GM23338 (cell line): ENCODE results near the gene METTL22. TPM values are rescaled to one million over a fixed set of nuclear protein-coding genes. Genes with fewer than 3 reads are reported as not detected.

ENCODE experiments used
- ATAC-seq: fragments of 200-7000 bp; cut with Tn5 transposase; 3 replicates; pipeline ENCODE4 v1.9.1; 2020
- DNase-seq: peaks from one replicate; pipeline ENCODE4 v3.0.0-alpha.2; 2015; ENCODE audit warnings: low spot score
- H2AFZ ChIP-seq: fragments of 200-600 bp; sonication (generic); 2 replicates; pipeline ENCODE4 v1.8.0; 2016; ENCODE audit warnings: antibody characterized with exemption, mild to moderate bottlenecking, moderate library complexity
- H3F3A ChIP-seq: fragments of 200-600 bp; sonication (generic); replicated peaks from 2 replicates; pipeline ENCODE4 v1.8.0; 2017; ENCODE audit warnings: antibody characterized with exemption, mixed run types, low read depth
- H3K27ac ChIP-seq: fragments of 200-600 bp; sonication (generic); 2 replicates; pipeline ENCODE4 v1.6.1; 2016; ENCODE audit warnings: low read depth
- H3K27me3 ChIP-seq: fragments of 200-600 bp; sonication (generic); 2 replicates; pipeline ENCODE4 v1.8.0; 2016; ENCODE audit warnings: mild to moderate bottlenecking, mixed run types, moderate library complexity; ENCODE audit not compliant: insufficient read depth
- H3K36me3 ChIP-seq: fragments of 200-600 bp; sonication (generic); 2 replicates; pipeline ENCODE4 v1.8.0; 2016; ENCODE audit warnings: mild to moderate bottlenecking; ENCODE audit not compliant: insufficient read depth
- H3K4me1 ChIP-seq: fragments of 200-600 bp; sonication (generic); 2 replicates; pipeline ENCODE4 v1.8.0; 2016; ENCODE audit warnings: mild to moderate bottlenecking, moderate library complexity; ENCODE audit not compliant: insufficient read depth
- H3K4me2 ChIP-seq: fragments of 200-600 bp; sonication (generic); 2 replicates; pipeline ENCODE4 v1.7.1; 2017; ENCODE audit warnings: mixed run types
- H3K4me3 ChIP-seq: fragments of 200-600 bp; sonication (generic); 2 replicates; pipeline ENCODE4 v1.6.1; 2016; ENCODE audit warnings: mixed run types
- H3K79me2 ChIP-seq: fragments of 200-600 bp; sonication (generic); replicated peaks from 2 replicates; pipeline ENCODE4 v1.8.0; 2017; ENCODE audit warnings: mild to moderate bottlenecking; ENCODE audit not compliant: insufficient read depth
- H3K9me2 ChIP-seq: fragments of 200-600 bp; sonication (generic); 2 replicates; pipeline ENCODE4 v1.8.0; 2017; ENCODE audit not compliant: insufficient read depth
- H4K20me1 ChIP-seq: fragments of 200-600 bp; sonication (generic); replicated peaks from 2 replicates; pipeline ENCODE4 v1.8.0; 2017; ENCODE audit warnings: mild to moderate bottlenecking; ENCODE audit not compliant: insufficient read depth
- H3K27ac Mint-ChIP-seq: 2 replicates; pipeline ENCODE4 v1.8.0; 2020; ENCODE audit warnings: inconsistent platforms, mild to moderate bottlenecking, moderate library complexity, mixed read lengths
- H3K27me3 Mint-ChIP-seq: 3 replicates; pipeline ENCODE4 v1.8.0; 2022; ENCODE audit warnings: low read depth, mild to moderate bottlenecking, moderate library complexity, mixed read lengths, inconsistent platforms; ENCODE audit not compliant: insufficient read depth, poor library complexity
- H3K36me3 Mint-ChIP-seq: 3 replicates; pipeline ENCODE4 v1.8.0; 2021; ENCODE audit warnings: low read depth, mild to moderate bottlenecking, inconsistent platforms, moderate library complexity, mixed read lengths
- H3K4me1 Mint-ChIP-seq: 3 replicates; pipeline ENCODE4 v1.8.0; 2020; ENCODE audit warnings: mild to moderate bottlenecking, inconsistent platforms, mixed read lengths
- H3K4me3 Mint-ChIP-seq: 3 replicates; pipeline ENCODE4 v1.8.0; 2021; ENCODE audit warnings: moderate library complexity, mild to moderate bottlenecking, inconsistent platforms, mixed read lengths
- H3K9me3 Mint-ChIP-seq: 3 replicates; pipeline ENCODE4 v1.8.0; 2020; ENCODE audit warnings: moderate library complexity, mild to moderate bottlenecking, inconsistent platforms, mixed read lengths
- CREB1 ChIP-seq: fragments of 250-450 bp; sonication (Bioruptor Pico); IDR thresholded peaks from 2 replicates; pipeline ENCODE4 v1.5.0; 2020; ENCODE audit warnings: low read depth, mild to moderate bottlenecking, moderate library complexity
- EZH2 ChIP-seq: fragments of 200-600 bp; sonication (generic); IDR thresholded peaks from one replicate; pipeline ENCODE4 v1.8.0; 2017; ENCODE audit warnings: antibody characterized with exemption, mild to moderate bottlenecking, low read depth; ENCODE audit not compliant: unreplicated experiment
- JUNB ChIP-seq: IDR thresholded peaks from one replicate; pipeline ENCODE4 v1.6.1; 2016; ENCODE audit warnings: antibody characterized with exemption; ENCODE audit not compliant: unreplicated experiment
- NANOG ChIP-seq: IDR thresholded peaks from 2 replicates; pipeline ENCODE4 v1.6.1; 2016; ENCODE audit warnings: antibody characterized with exemption, borderline replicate concordance
- POLR2AphosphoS5 ChIP-seq: IDR thresholded peaks from 2 replicates; pipeline ENCODE4 v1.6.1; 2016; ENCODE audit warnings: antibody characterized with exemption, low read depth
- STAT1 ChIP-seq: IDR thresholded peaks from one replicate; pipeline ENCODE4 v1.6.1; 2016; ENCODE audit warnings: antibody characterized with exemption; ENCODE audit not compliant: unreplicated experiment
- ZNF114 ChIP-seq: fragments of 250-450 bp; sonication (Bioruptor Pico); IDR thresholded peaks from 2 replicates; pipeline ENCODE4 v1.5.0; 2020; ENCODE audit warnings: mild to moderate bottlenecking, moderate library complexity
- ZNF331 ChIP-seq: fragments of 250-450 bp; sonication (Bioruptor Pico); IDR thresholded peaks from 2 replicates; pipeline ENCODE4 v1.5.0; 2020; ENCODE audit warnings: low read depth, mild to moderate bottlenecking, moderate library complexity
- polyA plus RNA-seq: library from polyadenylated mRNA; unstranded; fragments of >200 nt; fragmentation: Nextera tagmentation; extraction: Ambion mirVana; gene quantifications from 2 replicates; pipeline ENCODE4 v1.2.1, GENCODE V29; 2016
- total RNA-seq: library from RNA; depleted of rRNA; stranded (reverse); fragments of >200 nt; shearing (Covaris generic); gene quantifications from 2 replicates; pipeline ENCODE4 v1.2.3, GENCODE V29; 2014
- TF ChIP-seq, protein P1 (sequence below): IDR thresholded peaks from 2 replicates; pipeline ENCODE4 v1.6.1; 2016; ENCODE audit warnings: antibody characterized with exemption
- TF ChIP-seq, protein P2 (sequence below): IDR thresholded peaks from one replicate; pipeline ENCODE4 v1.6.1; 2018; ENCODE audit warnings: antibody characterized with exemption; ENCODE audit not compliant: unreplicated experiment
- TF ChIP-seq, protein P3 (sequence below): fragments of 250-450 bp; sonication (Bioruptor Pico); IDR thresholded peaks from 2 replicates; pipeline ENCODE4 v1.5.0; 2020; ENCODE audit warnings: mild to moderate bottlenecking, moderate library complexity

METTL22 gene
- total and polyA plus RNA-seq, 2 experiments from 2014 or later = 51.4 to 51.8 TPM

DNA sequence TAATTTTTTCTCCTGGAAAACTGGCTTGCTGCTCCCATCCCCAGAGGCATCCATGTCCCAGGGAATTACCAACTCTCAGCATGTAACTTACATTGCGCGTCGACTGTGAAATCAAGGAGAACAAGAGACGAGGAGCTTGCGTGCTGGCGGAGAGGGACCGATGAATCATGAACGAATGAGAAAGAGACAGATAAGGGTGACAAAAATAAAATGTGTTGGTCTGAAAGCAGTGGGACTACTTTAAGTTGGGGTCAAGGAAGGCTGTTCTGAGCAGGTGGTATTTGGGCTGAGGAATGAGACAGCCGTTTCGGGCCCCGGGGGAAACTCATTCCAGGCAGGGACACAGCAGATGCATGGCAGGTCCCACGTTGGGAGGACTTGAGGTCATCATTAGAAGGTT, 75.4 kb downstream of the METTL22 start:
- no peaks in the 10 kb centered on the region for H3F3A ChIP-seq
- no peaks in the 10 kb centered on the region for H3K27me3 ChIP-seq
- H3K9me2 ChIP-seq = no peaks in the 10 kb centered on the region
- no peak overlapping the region for H3K27ac Mint-ChIP-seq
- H3K9me3 Mint-ChIP-seq = no peaks in the 10 kb centered on the region
- no peaks in the 10 kb centered on the region for H3K36me3 ChIP-seq
- no peak overlapping the region for H3K4me3 ChIP-seq
- H4K20me1 ChIP-seq = no peaks in the 10 kb centered on the region
- no peak for TF ChIP-seq JUNB
- TF ChIP-seq NANOG = no peak
- TF ChIP-seq, protein P1, sequence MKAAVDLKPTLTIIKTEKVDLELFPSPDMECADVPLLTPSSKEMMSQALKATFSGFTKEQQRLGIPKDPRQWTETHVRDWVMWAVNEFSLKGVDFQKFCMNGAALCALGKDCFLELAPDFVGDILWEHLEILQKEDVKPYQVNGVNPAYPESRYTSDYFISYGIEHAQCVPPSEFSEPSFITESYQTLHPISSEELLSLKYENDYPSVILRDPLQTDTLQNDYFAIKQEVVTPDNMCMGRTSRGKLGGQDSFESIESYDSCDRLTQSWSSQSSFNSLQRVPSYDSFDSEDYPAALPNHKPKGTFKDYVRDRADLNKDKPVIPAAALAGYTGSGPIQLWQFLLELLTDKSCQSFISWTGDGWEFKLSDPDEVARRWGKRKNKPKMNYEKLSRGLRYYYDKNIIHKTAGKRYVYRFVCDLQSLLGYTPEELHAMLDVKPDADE = no peak
- TF ChIP-seq STAT1 = no peak
- TF ChIP-seq ZNF114 (CRISPR knock-in tag) = no peak
- TF ChIP-seq ZNF331 = no peak
- no peak for TF ChIP-seq EZH2
- no peak for TF ChIP-seq CREB1 (CRISPR knock-in tag)
- TF ChIP-seq POLR2AphosphoS5 = no peak
- TF ChIP-seq, protein P2, sequence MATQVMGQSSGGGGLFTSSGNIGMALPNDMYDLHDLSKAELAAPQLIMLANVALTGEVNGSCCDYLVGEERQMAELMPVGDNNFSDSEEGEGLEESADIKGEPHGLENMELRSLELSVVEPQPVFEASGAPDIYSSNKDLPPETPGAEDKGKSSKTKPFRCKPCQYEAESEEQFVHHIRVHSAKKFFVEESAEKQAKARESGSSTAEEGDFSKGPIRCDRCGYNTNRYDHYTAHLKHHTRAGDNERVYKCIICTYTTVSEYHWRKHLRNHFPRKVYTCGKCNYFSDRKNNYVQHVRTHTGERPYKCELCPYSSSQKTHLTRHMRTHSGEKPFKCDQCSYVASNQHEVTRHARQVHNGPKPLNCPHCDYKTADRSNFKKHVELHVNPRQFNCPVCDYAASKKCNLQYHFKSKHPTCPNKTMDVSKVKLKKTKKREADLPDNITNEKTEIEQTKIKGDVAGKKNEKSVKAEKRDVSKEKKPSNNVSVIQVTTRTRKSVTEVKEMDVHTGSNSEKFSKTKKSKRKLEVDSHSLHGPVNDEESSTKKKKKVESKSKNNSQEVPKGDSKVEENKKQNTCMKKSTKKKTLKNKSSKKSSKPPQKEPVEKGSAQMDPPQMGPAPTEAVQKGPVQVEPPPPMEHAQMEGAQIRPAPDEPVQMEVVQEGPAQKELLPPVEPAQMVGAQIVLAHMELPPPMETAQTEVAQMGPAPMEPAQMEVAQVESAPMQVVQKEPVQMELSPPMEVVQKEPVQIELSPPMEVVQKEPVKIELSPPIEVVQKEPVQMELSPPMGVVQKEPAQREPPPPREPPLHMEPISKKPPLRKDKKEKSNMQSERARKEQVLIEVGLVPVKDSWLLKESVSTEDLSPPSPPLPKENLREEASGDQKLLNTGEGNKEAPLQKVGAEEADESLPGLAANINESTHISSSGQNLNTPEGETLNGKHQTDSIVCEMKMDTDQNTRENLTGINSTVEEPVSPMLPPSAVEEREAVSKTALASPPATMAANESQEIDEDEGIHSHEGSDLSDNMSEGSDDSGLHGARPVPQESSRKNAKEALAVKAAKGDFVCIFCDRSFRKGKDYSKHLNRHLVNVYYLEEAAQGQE = no peak
- TF ChIP-seq, protein P3, sequence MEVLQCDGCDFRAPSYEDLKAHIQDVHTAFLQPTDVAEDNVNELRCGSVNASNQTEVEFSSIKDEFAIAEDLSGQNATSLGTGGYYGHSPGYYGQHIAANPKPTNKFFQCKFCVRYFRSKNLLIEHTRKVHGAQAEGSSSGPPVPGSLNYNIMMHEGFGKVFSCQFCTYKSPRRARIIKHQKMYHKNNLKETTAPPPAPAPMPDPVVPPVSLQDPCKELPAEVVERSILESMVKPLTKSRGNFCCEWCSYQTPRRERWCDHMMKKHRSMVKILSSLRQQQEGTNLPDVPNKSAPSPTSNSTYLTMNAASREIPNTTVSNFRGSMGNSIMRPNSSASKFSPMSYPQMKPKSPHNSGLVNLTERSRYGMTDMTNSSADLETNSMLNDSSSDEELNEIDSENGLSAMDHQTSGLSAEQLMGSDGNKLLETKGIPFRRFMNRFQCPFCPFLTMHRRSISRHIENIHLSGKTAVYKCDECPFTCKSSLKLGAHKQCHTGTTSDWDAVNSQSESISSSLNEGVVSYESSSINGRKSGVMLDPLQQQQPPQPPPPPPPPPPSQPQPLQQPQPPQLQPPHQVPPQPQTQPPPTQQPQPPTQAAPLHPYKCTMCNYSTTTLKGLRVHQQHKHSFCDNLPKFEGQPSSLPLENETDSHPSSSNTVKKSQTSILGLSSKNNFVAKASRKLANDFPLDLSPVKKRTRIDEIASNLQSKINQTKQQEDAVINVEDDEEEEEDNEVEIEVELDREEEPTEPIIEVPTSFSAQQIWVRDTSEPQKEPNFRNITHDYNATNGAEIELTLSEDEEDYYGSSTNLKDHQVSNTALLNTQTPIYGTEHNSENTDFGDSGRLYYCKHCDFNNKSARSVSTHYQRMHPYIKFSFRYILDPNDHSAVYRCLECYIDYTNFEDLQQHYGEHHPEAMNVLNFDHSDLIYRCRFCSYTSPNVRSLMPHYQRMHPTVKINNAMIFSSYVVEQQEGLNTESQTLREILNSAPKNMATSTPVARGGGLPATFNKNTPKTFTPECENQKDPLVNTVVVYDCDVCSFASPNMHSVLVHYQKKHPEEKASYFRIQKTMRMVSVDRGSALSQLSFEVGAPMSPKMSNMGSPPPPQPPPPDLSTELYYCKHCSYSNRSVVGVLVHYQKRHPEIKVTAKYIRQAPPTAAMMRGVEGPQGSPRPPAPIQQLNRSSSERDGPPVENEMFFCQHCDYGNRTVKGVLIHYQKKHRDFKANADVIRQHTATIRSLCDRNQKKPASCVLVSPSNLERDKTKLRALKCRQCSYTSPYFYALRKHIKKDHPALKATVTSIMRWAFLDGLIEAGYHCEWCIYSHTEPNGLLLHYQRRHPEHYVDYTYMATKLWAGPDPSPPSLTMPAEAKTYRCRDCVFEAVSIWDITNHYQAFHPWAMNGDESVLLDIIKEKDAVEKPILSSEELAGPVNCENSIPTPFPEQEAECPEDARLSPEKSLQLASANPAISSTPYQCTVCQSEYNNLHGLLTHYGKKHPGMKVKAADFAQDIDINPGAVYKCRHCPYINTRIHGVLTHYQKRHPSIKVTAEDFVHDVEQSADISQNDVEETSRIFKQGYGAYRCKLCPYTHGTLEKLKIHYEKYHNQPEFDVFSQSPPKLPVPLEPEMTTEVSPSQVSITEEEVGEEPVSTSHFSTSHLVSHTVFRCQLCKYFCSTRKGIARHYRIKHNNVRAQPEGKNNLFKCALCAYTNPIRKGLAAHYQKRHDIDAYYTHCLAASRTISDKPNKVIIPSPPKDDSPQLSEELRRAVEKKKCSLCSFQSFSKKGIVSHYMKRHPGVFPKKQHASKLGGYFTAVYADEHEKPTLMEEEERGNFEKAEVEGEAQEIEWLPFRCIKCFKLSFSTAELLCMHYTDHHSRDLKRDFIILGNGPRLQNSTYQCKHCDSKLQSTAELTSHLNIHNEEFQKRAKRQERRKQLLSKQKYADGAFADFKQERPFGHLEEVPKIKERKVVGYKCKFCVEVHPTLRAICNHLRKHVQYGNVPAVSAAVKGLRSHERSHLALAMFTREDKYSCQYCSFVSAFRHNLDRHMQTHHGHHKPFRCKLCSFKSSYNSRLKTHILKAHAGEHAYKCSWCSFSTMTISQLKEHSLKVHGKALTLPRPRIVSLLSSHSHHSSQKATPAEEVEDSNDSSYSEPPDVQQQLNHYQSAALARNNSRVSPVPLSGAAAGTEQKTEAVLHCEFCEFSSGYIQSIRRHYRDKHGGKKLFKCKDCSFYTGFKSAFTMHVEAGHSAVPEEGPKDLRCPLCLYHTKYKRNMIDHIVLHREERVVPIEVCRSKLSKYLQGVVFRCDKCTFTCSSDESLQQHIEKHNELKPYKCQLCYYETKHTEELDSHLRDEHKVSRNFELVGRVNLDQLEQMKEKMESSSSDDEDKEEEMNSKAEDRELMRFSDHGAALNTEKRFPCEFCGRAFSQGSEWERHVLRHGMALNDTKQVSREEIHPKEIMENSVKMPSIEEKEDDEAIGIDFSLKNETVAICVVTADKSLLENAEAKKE (CRISPR knock-in tag) = no peak
- no peak overlapping the region for H2AFZ ChIP-seq
- peaks cover under 1% of the 10 kb centered on the region; the same call in 1 of the 3 replicates for H3K4me1 Mint-ChIP-seq
- H3K79me2 ChIP-seq = no peaks in the 10 kb centered on the region
- no peak overlapping the region for H3K4me3 Mint-ChIP-seq
- no peak overlapping the region for H3K27ac ChIP-seq
- H3K4me2 ChIP-seq = no peak overlapping the region
- no peaks in the 10 kb centered on the region for H3K4me1 ChIP-seq
- H3K27me3 Mint-ChIP-seq = peaks cover 5% of the 10 kb centered on the region
- H3K36me3 Mint-ChIP-seq = no peaks in the 10 kb centered on the region
- no peak for ATAC-seq
- DNase-seq = no peak
